Muscle of arm (tissue), 12 donors: Measurements from ENCODE around the gene HS1BP3. TPM values are rescaled to one million over a fixed set of nuclear protein-coding genes. Genes with fewer than 3 reads are reported as not detected.

ENCODE experiments used
- DNase-seq: peaks from one replicate; pipeline ENCODE4 v3.0.0-alpha.2; 2013
- polyA plus RNA-seq, 12 donors: library from polyadenylated mRNA; unstranded; fragments of 120-200 nt; gene quantifications; one replicate each; pipeline ENCODE4 v1.2.1, GENCODE V29; 2013; ENCODE audit not compliant: insufficient read length in 12 of 12

Gene HS1BP3
- polyA plus RNA-seq, 12 donors = 6.0 to 20.7 (median 8.5) TPM; not detected in 1

DNA sequence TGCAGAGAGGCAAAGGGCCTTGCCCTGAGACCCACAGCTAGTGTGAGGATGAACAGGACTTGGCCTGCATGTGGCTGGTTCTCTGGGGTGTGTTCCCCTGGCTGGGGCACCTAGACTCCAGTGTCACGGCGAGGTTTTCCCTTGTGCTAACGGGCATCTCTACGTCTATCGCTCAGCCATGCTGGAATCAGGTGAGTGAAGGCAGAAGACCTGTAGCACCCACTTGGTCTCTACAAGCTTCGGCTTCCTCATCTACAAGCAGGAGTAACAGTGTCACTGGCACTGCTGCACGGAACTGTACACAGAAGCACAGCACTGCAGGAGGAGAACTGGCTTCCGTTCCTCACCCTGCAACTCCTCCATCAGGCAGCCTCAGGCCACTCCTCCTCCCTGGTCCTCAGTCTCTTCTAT is 30.6 kb downstream of the HS1BP3 start:
- DNase-seq = no peak

GRCh38 chr2:20619624-20620024 is 31.3 kb downstream of the HS1BP3 start:
- DNase-seq = no peak

GRCh38 chr2:20618886-20619521 is 31.9 kb downstream of the HS1BP3 start:
- no peak for DNase-seq

GRCh38 chr2:20618468-20618885 is 32.4 kb downstream of the HS1BP3 start:
- DNase-seq = no peak

- DNase-seq = peak; percentile 95
These were observed 32.9 kb downstream of the HS1BP3 start for GRCh38 chr2:20617892-20618467.

GRCh38 chr2:20617081-20617575 is 33.8 kb downstream of the HS1BP3 start:
- peak; percentile 69 for DNase-seq

- no peak for DNase-seq
These were observed 34.5 kb downstream of the HS1BP3 start for GRCh38 chr2:20616341-20616871.

DNA sequence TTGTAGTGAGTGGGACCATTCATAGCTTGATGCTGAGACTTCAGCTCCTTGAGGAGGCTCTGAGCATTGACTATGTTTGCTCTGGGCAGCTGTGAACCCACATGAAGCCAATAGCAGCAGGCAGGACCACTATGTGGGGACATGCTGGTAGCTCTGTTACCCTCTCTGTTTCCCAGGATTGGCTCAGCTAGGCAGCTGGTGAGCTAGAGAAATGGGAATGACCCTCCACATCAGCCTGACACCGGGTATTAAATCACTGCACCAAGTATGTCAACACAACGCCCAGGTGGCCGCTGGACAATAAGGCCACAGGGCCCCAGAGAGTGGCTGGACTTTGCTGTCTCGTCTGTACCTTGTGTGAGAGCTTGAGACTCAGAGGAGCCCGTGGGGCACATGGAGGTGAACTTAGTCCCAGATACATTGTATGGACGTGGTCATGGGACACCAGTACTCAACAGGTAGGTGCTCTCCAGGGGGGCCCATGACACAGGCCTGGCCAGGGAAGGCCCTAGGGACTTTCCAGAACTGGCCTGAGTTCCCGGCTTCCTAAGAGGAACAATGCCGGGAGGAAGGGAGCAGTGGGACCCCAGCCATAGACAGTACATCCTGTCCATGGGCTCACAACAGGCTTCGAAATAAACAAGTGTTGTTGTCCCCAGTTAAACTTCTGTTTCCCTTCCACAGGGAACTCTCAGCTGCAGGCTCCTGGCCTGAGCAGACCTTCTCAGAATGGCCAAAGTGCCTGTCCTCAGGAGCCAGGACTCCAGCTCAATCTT is 35.2 kb downstream of the HS1BP3 start:
- no peak for DNase-seq

DNA sequence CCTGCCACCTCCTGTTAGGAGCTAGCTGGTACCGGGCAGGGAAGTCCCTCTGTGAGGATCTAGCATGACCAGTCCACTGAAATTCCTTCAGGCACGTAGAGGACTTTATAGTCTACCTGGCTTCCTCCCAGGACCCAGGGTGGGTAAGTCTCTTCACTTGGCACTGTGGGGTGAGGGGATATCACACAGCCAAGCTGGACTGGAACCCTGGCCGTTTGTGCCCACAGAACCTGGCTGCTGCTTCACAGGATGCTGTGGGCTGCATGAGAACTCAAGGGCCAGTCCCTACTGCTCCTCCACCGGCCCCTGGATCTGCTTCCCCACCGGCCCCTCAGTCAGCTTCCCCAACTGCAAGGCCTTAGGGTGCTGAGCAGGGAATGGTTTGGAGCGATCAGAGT is 35.8 kb downstream of the HS1BP3 start:
- no peak for DNase-seq

- no peak for DNase-seq
These were observed 36.5 kb downstream of the HS1BP3 start for GRCh38 chr2:20614201-20615067.

DNA sequence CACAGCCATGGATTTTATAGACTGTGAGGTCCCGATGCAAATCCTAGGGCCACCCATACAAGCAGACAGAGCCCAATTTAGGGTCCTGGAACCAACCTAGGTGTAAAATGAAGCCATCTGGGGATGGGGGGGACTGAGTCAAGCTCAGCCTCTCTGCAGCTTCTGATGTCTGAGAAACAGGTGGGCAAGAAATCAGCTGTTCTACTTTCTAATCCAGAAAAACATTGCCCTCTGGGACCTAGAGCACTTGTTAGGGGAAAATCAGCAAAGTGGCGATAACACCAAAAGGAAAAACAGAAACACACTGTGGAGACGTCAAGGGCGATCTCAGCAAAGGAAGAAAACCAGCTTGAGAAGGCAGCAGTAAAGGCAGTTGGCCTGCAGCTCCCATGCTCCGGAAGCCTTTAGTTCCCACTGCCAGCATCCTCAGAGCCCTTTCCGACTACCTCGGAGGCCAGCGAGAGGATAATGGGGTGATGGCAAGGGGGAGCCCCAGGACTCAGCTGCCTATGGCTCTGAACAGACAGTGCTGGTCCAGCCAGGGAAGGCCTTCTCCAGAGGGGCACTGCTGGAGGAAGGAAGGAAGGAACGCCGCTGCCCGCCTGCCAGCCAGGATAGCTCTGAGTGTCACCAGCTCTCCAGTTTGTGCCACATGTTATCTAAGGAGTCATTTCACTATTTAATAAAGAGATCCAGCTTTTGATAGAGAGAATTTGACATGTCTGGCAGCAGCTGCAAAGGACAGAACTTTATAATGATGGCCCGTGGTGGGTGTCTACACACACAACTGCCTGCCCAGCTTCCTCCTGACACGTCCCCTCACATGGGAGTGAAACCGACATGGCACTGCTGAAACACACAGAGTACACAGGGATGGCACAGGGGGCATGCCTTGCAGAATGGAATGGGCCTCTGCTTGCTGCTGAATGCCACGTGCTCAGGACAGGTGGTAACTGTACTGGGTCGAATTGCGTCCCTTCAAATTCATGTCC is 37.7 kb downstream of the HS1BP3 start:
- no peak for DNase-seq

DNA sequence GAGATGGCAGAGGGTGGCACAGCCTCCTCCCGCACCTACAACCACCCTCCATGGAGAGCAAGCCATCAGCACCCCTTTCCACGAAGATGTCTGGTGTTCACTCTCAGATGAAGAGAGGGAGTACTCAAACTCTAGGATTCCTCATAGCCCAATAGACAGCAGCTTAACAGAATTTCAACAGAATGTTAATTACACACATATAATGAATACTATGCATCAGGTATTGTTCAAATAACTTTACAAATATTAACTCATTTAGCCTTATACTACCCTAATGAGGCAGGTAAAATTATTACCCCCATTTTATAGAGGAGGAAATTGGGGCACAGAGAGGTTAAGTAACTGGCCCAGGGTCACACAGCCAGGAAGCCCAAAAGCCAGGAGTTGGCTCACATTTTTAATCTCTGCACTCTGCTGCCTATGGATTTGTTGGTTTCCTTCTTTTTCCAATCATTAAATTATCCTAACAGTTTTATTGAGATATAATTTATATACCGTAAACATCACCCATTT is 39.0 kb downstream of the HS1BP3 start:
- no peak for DNase-seq

- DNase-seq = peak; percentile 83
These were observed 39.6 kb downstream of the HS1BP3 start for GRCh38 chr2:20611077-20611843.

GRCh38 chr2:20609995-20610357 is 40.9 kb downstream of the HS1BP3 start:
- no peak for DNase-seq

- DNase-seq = peak; percentile 68
These were observed 41.4 kb downstream of the HS1BP3 start for GRCh38 chr2:20609349-20609994.

GRCh38 chr2:20608666-20609348 is 42.1 kb downstream of the HS1BP3 start:
- no peak for DNase-seq

DNA sequence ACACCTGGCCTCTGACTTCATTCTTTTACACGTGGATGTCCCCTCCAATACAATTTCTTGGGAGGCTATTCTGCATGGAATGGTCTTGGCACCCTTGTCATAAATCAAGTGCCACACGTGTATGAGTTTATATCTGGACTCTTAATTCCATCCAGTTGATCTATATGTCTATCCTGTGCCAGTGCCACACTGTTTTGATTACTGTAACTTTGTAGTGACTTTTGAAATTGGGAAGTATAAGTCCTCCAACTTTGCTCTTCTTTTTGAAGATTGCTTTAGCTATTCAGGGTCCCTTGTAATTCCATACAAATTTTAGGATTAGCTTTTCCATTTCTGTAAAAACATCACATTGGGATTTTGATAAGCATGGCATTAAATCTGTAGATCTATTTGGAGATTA is 43.5 kb downstream of the HS1BP3 start:
- DNase-seq = no peak

- no peak for DNase-seq
These were observed 44.7 kb downstream of the HS1BP3 start for GRCh38 chr2:20606198-20606597.
